ENCODE data around the gene TCF25.

TCF25 gene

GRCh38 chr16:89828870-89829629, 44.3 kb upstream of the TCF25 start (continued):
- TF ChIP-seq ZNF2 (tag by site-specific recombination; IDR thresholded peaks at IDR 0.05) = no peak
- no peak for TF ChIP-seq ELK4 (IDR thresholded peaks at IDR 0.05; ENCODE audit: borderline replicate concordance, low read depth, low read length)
- TF ChIP-seq REPIN1 (tag by site-specific recombination; IDR thresholded peaks at IDR 0.05; ENCODE audit: low read depth) = no peak
- TF ChIP-seq ZNF571 (tag by site-specific recombination; IDR thresholded peaks at IDR 0.05) = no peak
- no peak for TF ChIP-seq SALL2 (tag by site-specific recombination; IDR thresholded peaks at IDR 0.05; ENCODE audit: borderline replicate concordance)
- no peak for TF ChIP-seq ZNF791 (tag by site-specific recombination; IDR thresholded peaks at IDR 0.05)
- TF ChIP-seq TRIM28 (IDR thresholded peaks at IDR 0.05; ENCODE audit: borderline replicate concordance, low read length) = no peak
- TF ChIP-seq ZNF747 (tag by site-specific recombination; IDR thresholded peaks at IDR 0.05) = no peak
- no peak for TF ChIP-seq ZNF629 (tag by site-specific recombination; IDR thresholded peaks at IDR 0.05)
- TF ChIP-seq ZNF585B (tag by site-specific recombination; IDR thresholded peaks at IDR 0.05) = no peak
- TF ChIP-seq ZNF777 (tag by site-specific recombination; IDR thresholded peaks at IDR 0.05; ENCODE audit: borderline replicate concordance) = no peak
- TF ChIP-seq ZXDB (tag by site-specific recombination; IDR thresholded peaks at IDR 0.05) = 0 out of 2 replicates have a peak, but pooled peaks have one; percentile 24
- TF ChIP-seq ZNF248 (tag by site-specific recombination; IDR thresholded peaks at IDR 0.05) = no peak
- no peak for TF ChIP-seq ZNF548 (tag by site-specific recombination; IDR thresholded peaks at IDR 0.05)
- no peak; the same call in 1 of the 2 replicates for TF ChIP-seq ZBTB8A (tag by site-specific recombination; IDR thresholded peaks at IDR 0.05)
- no peak for TF ChIP-seq ZNF16 (tag by site-specific recombination; IDR thresholded peaks at IDR 0.05; ENCODE audit: low read depth)
- TF ChIP-seq MZF1 (tag by site-specific recombination; IDR thresholded peaks at IDR 0.05; ENCODE audit: borderline replicate concordance) = peak; percentile 55; the same call in 1 of the 2 replicates
- no peak for TF ChIP-seq ZBTB7A (tag by site-specific recombination; IDR thresholded peaks at IDR 0.05; ENCODE audit: low read depth)
- peak; percentile 70 for TF ChIP-seq SP3 (tag by site-specific recombination; IDR thresholded peaks at IDR 0.05)
- TF ChIP-seq ZSCAN18 (tag by site-specific recombination; IDR thresholded peaks at IDR 0.05) = no peak
- no peak for TF ChIP-seq ZBTB49 (tag by site-specific recombination; IDR thresholded peaks at IDR 0.05; ENCODE audit: low read depth)
- no peak for TF ChIP-seq ZNF768 (tag by site-specific recombination; IDR thresholded peaks at IDR 0.05)
- TF ChIP-seq ZNF561 (tag by site-specific recombination; IDR thresholded peaks at IDR 0.05; ENCODE audit: borderline replicate concordance) = peak; percentile 60; the same call in 1 of the 2 replicates
- no peak for TF ChIP-seq ZNF529 (tag by site-specific recombination; IDR thresholded peaks at IDR 0.05; ENCODE audit: insufficient replicate concordance)
- TF ChIP-seq KLF17 (tag by site-specific recombination; IDR thresholded peaks at IDR 0.05) = peak; percentile 56; the same call in 1 of the 2 replicates
- TF ChIP-seq ZNF23 (tag by site-specific recombination; IDR thresholded peaks at IDR 0.05; ENCODE audit: borderline replicate concordance) = no peak
- TF ChIP-seq ZNF423 (tag by site-specific recombination; IDR thresholded peaks at IDR 0.05) = no peak
- no peak for TF ChIP-seq CTCF (tag by site-specific recombination; IDR thresholded peaks at IDR 0.05)
- no peak for TF ChIP-seq ZNF664 (tag by site-specific recombination; IDR thresholded peaks at IDR 0.05)
- no peak for TF ChIP-seq ZNF776 (tag by site-specific recombination; IDR thresholded peaks at IDR 0.05; ENCODE audit: borderline replicate concordance)
- TF ChIP-seq ZSCAN4 (tag by site-specific recombination; IDR thresholded peaks at IDR 0.05) = no peak
- no peak for TF ChIP-seq ZNF626 (tag by site-specific recombination; IDR thresholded peaks at IDR 0.05)

Measured in HEK293 (cell line).